SK-N-SH (cell line): ENCODE data around the gene RELN. TPM values are rescaled to one million over a fixed set of nuclear protein-coding genes. Genes with fewer than 3 reads are reported as not detected.

Experiments
- CTCF ChIA-PET: fragments of 300-600, 350-600 bp; formaldehyde crosslinking; extraction: SDS; loops from one replicate; lab custom pipeline; 2021; lab: Yijun Ruan, JAX
- POLR2A ChIA-PET: fragments of 350-600 bp; sonication (Branson Sonifier 250); formaldehyde crosslinking; extraction: SDS; loops from one replicate; lab custom pipeline; 2020; ENCODE audit warnings: antibody characterized with exemption, inconsistent platforms; lab: Yijun Ruan, JAX
- DNase-seq: peaks from one replicate; pipeline ENCODE4 v3.0.0; 2012
- H2AFZ ChIP-seq: fragments of 200-600 bp; sonication (generic); 2 replicates; pipeline ENCODE4 v1.8.1; 2016; ENCODE audit warnings: antibody characterized with exemption, mild to moderate bottlenecking, low read depth
- H3F3A ChIP-seq: fragments of 200-600 bp; sonication (generic); replicated peaks from 2 replicates; pipeline ENCODE3; 2016; ENCODE audit warnings: antibody characterized with exemption, mild to moderate bottlenecking; ENCODE audit not compliant: insufficient read depth
- H3K27ac ChIP-seq, 2 experiments: fragments of 200-500 bp in 1 of 2; fragments of 200-600 bp in 1 of 2; sonication (Bioruptor generic) in 1 of 2; sonication (generic), shearing (Covaris generic) in 1 of 2; 2 replicates each; pipeline versions ENCODE4 v1.5.1 to v1.6.1; 2014 to 2016; ENCODE audit warnings: low read depth in 2 of 2, inconsistent platforms in 1 of 2, low read length in 1 of 2, mild to moderate bottlenecking in 1 of 2, mixed read lengths in 1 of 2
- H3K27me3 ChIP-seq: fragments of 200-600 bp; sonication (generic), shearing (Covaris generic); 2 replicates; pipeline ENCODE4 v1.6.1; 2016; ENCODE audit warnings: mixed run types; ENCODE audit not compliant: insufficient read depth
- H3K36me3 ChIP-seq, 2 experiments: fragments of 200-500 bp in 1 of 2; fragments of 200-600 bp in 1 of 2; sonication (Bioruptor generic) in 1 of 2; sonication (generic) in 1 of 2; replicated peaks in 1 of 2; 2 replicates each; pipeline versions ENCODE3 to v1.5.1; 2014 to 2016; ENCODE audit warnings: low read length in 1 of 2, mild to moderate bottlenecking in 1 of 2; ENCODE audit not compliant: insufficient read depth in 2 of 2, control insufficient read depth in 1 of 2
- H3K4me1 ChIP-seq, 2 experiments: fragments of 200-500 bp in 1 of 2; fragments of 200-600 bp in 1 of 2; sonication (Bioruptor generic) in 1 of 2; sonication (generic), shearing (Covaris generic) in 1 of 2; 2 replicates each; pipeline versions ENCODE4 v1.5.1 to v1.6.1; 2014 to 2016; ENCODE audit warnings: low read depth in 1 of 2, low read length in 1 of 2, mixed run types in 1 of 2; ENCODE audit not compliant: insufficient read depth in 2 of 2, control insufficient read depth in 1 of 2
- H3K4me2 ChIP-seq: fragments of 200-600 bp; sonication (generic), shearing (Covaris generic); 2 replicates; pipeline ENCODE4 v1.6.1; 2017; ENCODE audit warnings: mixed run types
- H3K4me3 ChIP-seq, 2 experiments: fragments of 200-500 bp in 1 of 2; fragments of 200-600 bp in 1 of 2; sonication (Bioruptor generic) in 1 of 2; sonication (generic), shearing (Covaris generic) in 1 of 2; 2 replicates each; pipeline versions ENCODE4 v1.5.1 to v1.8.1; 2014 to 2016; ENCODE audit warnings: low read depth in 2 of 2, inconsistent platforms in 1 of 2, low read length in 1 of 2, mild to moderate bottlenecking in 1 of 2, mixed read lengths in 1 of 2, moderate library complexity in 1 of 2
- H3K79me2 ChIP-seq: fragments of 200-600 bp; sonication (generic); 2 replicates; pipeline ENCODE4 v1.8.1; 2017; ENCODE audit warnings: mild to moderate bottlenecking; ENCODE audit not compliant: insufficient read depth
- H3K9ac ChIP-seq: fragments of 200-600 bp; sonication (generic); 2 replicates; pipeline ENCODE4 v1.6.1; 2017; ENCODE audit warnings: mixed run types
- H3K9me2 ChIP-seq: fragments of 200-600 bp; sonication (generic); 2 replicates; pipeline ENCODE4 v1.6.1; 2017; ENCODE audit warnings: mixed run types
- H3K9me3 ChIP-seq: fragments of 200-600 bp; sonication (generic); 2 replicates; pipeline ENCODE4 v1.6.1; 2017; ENCODE audit warnings: mixed run types, mild to moderate bottlenecking, moderate library complexity
- H4K20me1 ChIP-seq: fragments of 200-600 bp; sonication (generic); 2 replicates; pipeline ENCODE4 v1.6.1; 2017; ENCODE audit warnings: mild to moderate bottlenecking, mixed run types; ENCODE audit not compliant: insufficient read depth
- CTCF ChIP-seq: fragments of 200-600 bp; sonication (generic); IDR thresholded peaks from 2 replicates; pipeline ENCODE4 v1.6.1; 2017; ENCODE audit warnings: antibody characterized with exemption, mild to moderate bottlenecking, moderate library complexity
- EP300 ChIP-seq, 2 experiments: IDR thresholded peaks; 2 replicates each; pipeline versions ENCODE4 v1.4.0 to v1.6.1; 2012; ENCODE audit warnings: borderline replicate concordance in 1 of 2, low read depth in 1 of 2, low read length in 1 of 2
- MXI1 ChIP-seq: IDR thresholded peaks from 2 replicates; pipeline ENCODE4 v1.6.1; 2012; ENCODE audit warnings: mild to moderate bottlenecking, low read depth, low read length, improper control_type of control experiment
- PBX3 ChIP-seq: IDR thresholded peaks from 2 replicates; pipeline ENCODE4; 2012
- RAD21 ChIP-seq: IDR thresholded peaks from 2 replicates; pipeline ENCODE4 v1.6.1; 2012; ENCODE audit warnings: mild to moderate bottlenecking, low read length
- RCOR1 ChIP-seq: fragments of 150-350 bp; IDR thresholded peaks from 2 replicates; pipeline ENCODE4 v1.6.1; 2017; ENCODE audit warnings: antibody characterized with exemption, low read length
- RFX5 ChIP-seq: IDR thresholded peaks from 2 replicates; pipeline ENCODE4 v1.6.1; 2012; ENCODE audit warnings: mild to moderate bottlenecking, improper control_type of control experiment, low read length
- WGBS: methylation state at CpG from one replicate; pipeline ENCODE4 v1.1.6; 2017; ENCODE audit warnings: low lambda C conversion rate; 5-methylcytosine and 5-hydroxymethylcytosine counted together
- polyA plus RNA-seq, 3 experiments: library from polyadenylated mRNA; depleted of rRNA; stranded (reverse); fragments of >200 nt; gene quantifications; 2 replicates each; pipeline ENCODE4 v1.2.3, GENCODE V29; 2012

The RELN gene
- polyA plus RNA-seq, 1 of the 3 experiments (the other 2 are of a cell fraction), result 0.02 TPM

GRCh38 chr7:103981003-103981423 is 8.4 kb downstream of the RELN start:
- ChIA-PET POLR2A (no interaction called here), CTCF (interaction anchor here (1.0 to 1.5 kb wide), 2 partner anchors 9 to 47 kb away, joined by 3 read pairs; no protein-coding TSS in a partner anchor)
- no peak overlapping the region for H3K9ac ChIP-seq
- H3K27me3 ChIP-seq, result no peaks in the 10 kb centered on the region; the same call in 1 of the 2 replicates
- no peak overlapping the region for H3K27ac ChIP-seq
- DNase-seq, result no peak
- no peaks in the 10 kb centered on the region for H4K20me1 ChIP-seq
- H2AFZ ChIP-seq, result no peak overlapping the region
- H3F3A ChIP-seq, result no peaks in the 10 kb centered on the region
- no peaks in the 10 kb centered on the region for H3K9me3 ChIP-seq
- H3K4me3 ChIP-seq, result no peak overlapping the region
- no peak overlapping the region for H3K4me2 ChIP-seq
- TF ChIP-seq RFX5 (no peak), MXI1 (no peak)
- no peaks in the 10 kb centered on the region for H3K9me2 ChIP-seq
- H3K36me3 ChIP-seq, result no peaks in the 10 kb centered on the region
- H3K79me2 ChIP-seq, result no peaks in the 10 kb centered on the region
- 8% methylated on average over 2 of the region's 2 CpGs for WGBS
- H3K4me1 ChIP-seq, result no peaks in the 10 kb centered on the region

- H3K4me3 ChIP-seq, result no peak overlapping the region
- WGBS, result 22% methylated on average over 2 of the region's 2 CpGs
- no peaks in the 10 kb centered on the region for H3K79me2 ChIP-seq
- H3K9me2 ChIP-seq, result no peaks in the 10 kb centered on the region
- no peaks in the 10 kb centered on the region for H4K20me1 ChIP-seq
- peak; percentile 38 for DNase-seq
- H3K9me3 ChIP-seq, result no peaks in the 10 kb centered on the region
- ChIA-PET CTCF (interaction anchor here (1.1 to 1.5 kb wide), 2 partner anchors 9 to 19 kb away, joined by 4 read pairs; no protein-coding TSS in a partner anchor), POLR2A (no interaction called here)
- no peaks in the 10 kb centered on the region; a peak in 1 of 4 replicates for H3K4me1 ChIP-seq
- no peaks in the 10 kb centered on the region for H3K36me3 ChIP-seq
- no peaks in the 10 kb centered on the region; the same call in 1 of the 2 replicates for H3K27me3 ChIP-seq
- H3K9ac ChIP-seq, result no peak overlapping the region
- TF ChIP-seq EP300 (IDR thresholded peaks at IDR 0.05; ENCODE audit: borderline replicate concordance in 1 of 2, low read depth in 1 of 2, low read length in 1 of 2) (0 out of 4 replicates have a peak, but pooled peaks of 1 of the 2 experiments have one; percentile 32), PBX3 (no peak), CTCF (no peak), RCOR1 (0 out of 2 replicates have a peak, but pooled peaks have one; percentile 50), RAD21 (0 out of 2 replicates have a peak, but pooled peaks have one; percentile 13)
- H3F3A ChIP-seq, result no peaks in the 10 kb centered on the region
- no peak overlapping the region for H3K27ac ChIP-seq
- H2AFZ ChIP-seq, result no peak overlapping the region
- H3K4me2 ChIP-seq, result no peak overlapping the region
These were observed 16.6 kb downstream of the RELN start for GRCh38 chr7:103972779-103973434.
